Endodermal cell (in vitro differentiated cells): ENCODE data around the gene FGFR3. TPM values are rescaled to one million over a fixed set of nuclear protein-coding genes. Genes with fewer than 3 reads are reported as not detected.

Experiments used
- DNase-seq: peaks from one replicate; pipeline ENCODE4 v3.0.0-alpha.2; 2017
- H3K27ac ChIP-seq: 2 replicates; pipeline ENCODE4 v1.5.1; 2013; ENCODE audit warnings: mild to moderate bottlenecking, low read depth, low read length, moderate library complexity
- H3K27me3 ChIP-seq: 2 replicates; pipeline ENCODE4 v1.6.1; 2013; ENCODE audit warnings: mild to moderate bottlenecking, low read length, moderate library complexity; ENCODE audit not compliant: insufficient read depth, control insufficient read depth, poor library complexity, severe bottlenecking
- H3K36me3 ChIP-seq: 2 replicates; pipeline ENCODE4 v1.7.0; 2013; ENCODE audit warnings: mild to moderate bottlenecking, low read length, moderate library complexity; ENCODE audit not compliant: control insufficient read depth, insufficient read depth
- H3K4me1 ChIP-seq: one replicate; pipeline ENCODE4 v1.7.0; 2013; ENCODE audit warnings: low read length; ENCODE audit not compliant: control insufficient read depth, insufficient read depth
- H3K4me3 ChIP-seq: 2 replicates; pipeline ENCODE4 v1.5.1; 2013; ENCODE audit warnings: mild to moderate bottlenecking, low read length, moderate library complexity
- H3K9ac ChIP-seq: 2 replicates; pipeline ENCODE4 v1.6.1; 2013; ENCODE audit warnings: mild to moderate bottlenecking, low read length, moderate library complexity; ENCODE audit not compliant: poor library complexity, severe bottlenecking; ENCODE audit errors: extremely low read depth
- H3K9me3 ChIP-seq: 2 replicates; pipeline ENCODE4 v1.6.1; 2013; ENCODE audit warnings: mild to moderate bottlenecking, low read length, moderate library complexity; ENCODE audit not compliant: control insufficient read depth
- H3K27ac Mint-ChIP-seq: 2 replicates; pipeline ENCODE4 v1.8.0; 2020; ENCODE audit warnings: mixed read lengths
- H3K27me3 Mint-ChIP-seq: 2 replicates; pipeline ENCODE4 v1.8.0; 2021; ENCODE audit warnings: mild to moderate bottlenecking, mixed read lengths; ENCODE audit not compliant: insufficient read depth
- H3K36me3 Mint-ChIP-seq: 2 replicates; pipeline ENCODE4 v1.8.0; 2020; ENCODE audit warnings: low read depth, mixed read lengths
- H3K4me1 Mint-ChIP-seq: 2 replicates; pipeline ENCODE4 v1.8.0; 2020; ENCODE audit warnings: mixed read lengths
- H3K4me3 Mint-ChIP-seq: 2 replicates; pipeline ENCODE4 v1.8.0; 2020; ENCODE audit warnings: mild to moderate bottlenecking, moderate library complexity, mixed read lengths
- H3K9me3 Mint-ChIP-seq: 2 replicates; pipeline ENCODE4 v1.8.0; 2020; ENCODE audit warnings: mild to moderate bottlenecking, mixed read lengths
- WGBS, 2 experiments: methylation state at CpG; one replicate each; pipeline versions ENCODE4 v1.1.5 to v1.1.7; 2013; ENCODE audit warnings: missing lambda C conversion rate in 2 of 2, mixed read lengths in 1 of 2; ENCODE audit not compliant: insufficient coverage in 1 of 2, insufficient read length in 1 of 2; 5-methylcytosine and 5-hydroxymethylcytosine counted together
- total RNA-seq, 2 donors: library from RNA; stranded (reverse); fragmentation: NEBNext Ultra II Directional in 1 of 2; extraction: Animal tissue kit (Norgen Biotek cat#: 25700) in 1 of 2; gene quantifications; 2 replicates in 1 of 2; 3 replicates in 1 of 2; pipeline ENCODE4 v1.2.1, GENCODE V29; 2021
- TF ChIP-seq, protein P1 (sequence below): fragments of 200-600 bp; sonication (generic); conservative IDR thresholded peaks from 2 replicates; pipeline ENCODE4 v1.5.0; 2021; ENCODE audit warnings: antibody characterized with exemption, mild to moderate bottlenecking

Gene FGFR3
- total RNA-seq, 2 donors from 2014 or later = 107 to 125 TPM

DNA sequence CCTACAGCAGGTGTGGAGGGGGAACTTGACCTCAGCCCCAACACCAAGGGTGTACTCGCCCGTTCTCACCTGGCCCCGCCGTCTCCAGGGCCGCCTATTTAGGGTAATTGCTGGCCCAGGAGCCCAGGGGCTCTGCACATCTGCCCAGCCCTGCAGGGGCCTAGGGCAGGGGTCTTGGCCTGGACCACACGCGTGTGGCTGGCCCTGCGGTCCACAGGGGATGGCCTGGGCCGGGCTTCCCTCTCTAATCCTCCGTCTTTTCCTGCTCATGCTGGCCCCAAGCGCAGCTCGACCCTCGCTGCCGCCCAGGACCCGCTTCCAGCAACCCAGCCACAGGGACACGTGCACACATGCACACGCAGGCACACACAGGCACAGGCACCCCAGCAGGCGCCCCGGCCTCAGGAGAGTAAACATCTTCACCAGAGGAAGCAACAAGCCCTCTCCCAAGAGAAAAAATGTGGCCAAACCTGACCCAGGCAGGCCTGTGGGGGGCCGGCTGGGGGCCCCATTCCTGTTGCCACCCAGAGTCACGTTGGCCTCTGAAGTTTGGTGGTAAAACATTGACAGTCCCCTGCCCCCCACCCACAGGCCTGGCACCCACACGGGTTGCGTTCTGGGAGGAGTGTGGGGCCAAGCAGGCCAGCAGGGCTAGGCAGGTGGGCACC lies 24.6 kb upstream of the FGFR3 start:
- Mint-ChIP-seq H3K4me3 (peak overlapping the region; percentile 49), H3K9me3 (no peaks in the 10 kb centered on the region), H3K27ac (no peak overlapping the region), H3K4me1 (peaks cover 11% of the 10 kb centered on the region), H3K36me3 (no peaks in the 10 kb centered on the region), H3K27me3 (peaks cover 1% of the 10 kb centered on the region)
- DNase-seq = no peak
- Histone ChIP-seq H3K4me3 (peak overlapping the region; percentile 62), H3K27ac (no peak overlapping the region), H3K9ac (no peak overlapping the region), H3K9me3 (no peaks in the 10 kb centered on the region), H3K36me3 (no peaks in the 10 kb centered on the region), H3K4me1 (peaks cover 12% of the 10 kb centered on the region), H3K27me3 (no peaks in the 10 kb centered on the region)
- WGBS, 2 experiments = 68 to 83% methylated on average over 10 to 23 of the region's 23 CpGs
- TF ChIP-seq, protein P1, sequence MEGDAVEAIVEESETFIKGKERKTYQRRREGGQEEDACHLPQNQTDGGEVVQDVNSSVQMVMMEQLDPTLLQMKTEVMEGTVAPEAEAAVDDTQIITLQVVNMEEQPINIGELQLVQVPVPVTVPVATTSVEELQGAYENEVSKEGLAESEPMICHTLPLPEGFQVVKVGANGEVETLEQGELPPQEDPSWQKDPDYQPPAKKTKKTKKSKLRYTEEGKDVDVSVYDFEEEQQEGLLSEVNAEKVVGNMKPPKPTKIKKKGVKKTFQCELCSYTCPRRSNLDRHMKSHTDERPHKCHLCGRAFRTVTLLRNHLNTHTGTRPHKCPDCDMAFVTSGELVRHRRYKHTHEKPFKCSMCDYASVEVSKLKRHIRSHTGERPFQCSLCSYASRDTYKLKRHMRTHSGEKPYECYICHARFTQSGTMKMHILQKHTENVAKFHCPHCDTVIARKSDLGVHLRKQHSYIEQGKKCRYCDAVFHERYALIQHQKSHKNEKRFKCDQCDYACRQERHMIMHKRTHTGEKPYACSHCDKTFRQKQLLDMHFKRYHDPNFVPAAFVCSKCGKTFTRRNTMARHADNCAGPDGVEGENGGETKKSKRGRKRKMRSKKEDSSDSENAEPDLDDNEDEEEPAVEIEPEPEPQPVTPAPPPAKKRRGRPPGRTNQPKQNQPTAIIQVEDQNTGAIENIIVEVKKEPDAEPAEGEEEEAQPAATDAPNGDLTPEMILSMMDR = no peak

DNA sequence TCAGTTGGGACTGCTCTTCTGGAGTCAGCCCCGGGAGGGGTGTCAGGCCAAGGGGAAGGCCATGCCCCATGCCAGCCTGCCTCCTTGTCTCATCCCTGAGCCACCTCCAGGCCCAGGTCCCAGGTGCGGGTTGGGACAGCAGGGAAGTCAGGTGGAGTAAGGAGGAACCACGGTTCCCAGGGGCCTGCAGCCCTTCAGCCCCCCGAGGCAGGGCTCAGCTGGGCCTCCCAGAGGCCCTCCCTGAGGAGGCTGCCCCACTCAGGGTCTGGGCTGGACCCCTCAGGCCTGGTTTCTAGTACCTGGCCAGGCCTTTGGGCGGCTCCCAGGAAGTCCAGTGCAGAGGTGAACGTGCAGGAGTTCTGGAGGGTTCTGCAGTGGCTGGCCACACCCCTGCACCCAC lies 23.4 kb upstream of the FGFR3 start:
- 92 to 100% methylated on average over 3 to 6 of the region's 6 CpGs for WGBS, 2 experiments
- TF ChIP-seq, protein P1 = no peak
- H3K9me3 ChIP-seq = no peaks in the 10 kb centered on the region
- Mint-ChIP-seq H3K36me3 (no peaks in the 10 kb centered on the region), H3K27me3 (peaks cover 1% of the 10 kb centered on the region), H3K4me3 (no peak overlapping the region), H3K4me1 (peaks cover 11% of the 10 kb centered on the region), H3K9me3 (no peaks in the 10 kb centered on the region), H3K27ac (no peak overlapping the region)
- no peaks in the 10 kb centered on the region for H3K36me3 ChIP-seq
- H3K27me3 ChIP-seq = no peaks in the 10 kb centered on the region
- H3K27ac ChIP-seq = no peak overlapping the region
- H3K4me3 ChIP-seq = no peak overlapping the region
- no peak overlapping the region for H3K9ac ChIP-seq
- DNase-seq = no peak
- peaks cover 12% of the 10 kb centered on the region for H3K4me1 ChIP-seq

- H3K9me3 Mint-ChIP-seq = no peaks in the 10 kb centered on the region
- H3K4me1 ChIP-seq = peaks cover 12% of the 10 kb centered on the region
Measured at GRCh38 chr4:1770245-1770644, 22.8 kb upstream of the FGFR3 start.

More at GRCh38 chr4:1770245-1770644, 22.8 kb upstream of the FGFR3 start:
- Histone ChIP-seq H3K27ac (no peak overlapping the region), H3K4me3 (no peak overlapping the region), H3K9me3 (no peaks in the 10 kb centered on the region), H3K36me3 (no peaks in the 10 kb centered on the region), H3K9ac (no peak overlapping the region), H3K27me3 (no peaks in the 10 kb centered on the region)
- DNase-seq = no peak
- Mint-ChIP-seq H3K4me1 (peaks cover 11% of the 10 kb centered on the region), H3K36me3 (no peaks in the 10 kb centered on the region), H3K27me3 (peaks cover 1% of the 10 kb centered on the region), H3K27ac (no peak overlapping the region), H3K4me3 (no peak overlapping the region)
- TF ChIP-seq, protein P1 = no peak
- WGBS, 2 experiments = 90 to 92% methylated on average over 15 to 33 of the region's 33 CpGs
